GM21529 (cell line): ENCODE data around the gene MXD1.
"Not testable (repeated sequence)": the region's sequence is repeated elsewhere in the genome, so short reads cannot be mapped to it uniquely, and the experiment has no call there.

Source experiments
- ATAC-seq: cut with Tn5 transposase; IDR thresholded peaks from one replicate; pipeline ENCODE4 v1.9.1; 2021; ENCODE audit not compliant: unreplicated experiment

Gene MXD1

DNA sequence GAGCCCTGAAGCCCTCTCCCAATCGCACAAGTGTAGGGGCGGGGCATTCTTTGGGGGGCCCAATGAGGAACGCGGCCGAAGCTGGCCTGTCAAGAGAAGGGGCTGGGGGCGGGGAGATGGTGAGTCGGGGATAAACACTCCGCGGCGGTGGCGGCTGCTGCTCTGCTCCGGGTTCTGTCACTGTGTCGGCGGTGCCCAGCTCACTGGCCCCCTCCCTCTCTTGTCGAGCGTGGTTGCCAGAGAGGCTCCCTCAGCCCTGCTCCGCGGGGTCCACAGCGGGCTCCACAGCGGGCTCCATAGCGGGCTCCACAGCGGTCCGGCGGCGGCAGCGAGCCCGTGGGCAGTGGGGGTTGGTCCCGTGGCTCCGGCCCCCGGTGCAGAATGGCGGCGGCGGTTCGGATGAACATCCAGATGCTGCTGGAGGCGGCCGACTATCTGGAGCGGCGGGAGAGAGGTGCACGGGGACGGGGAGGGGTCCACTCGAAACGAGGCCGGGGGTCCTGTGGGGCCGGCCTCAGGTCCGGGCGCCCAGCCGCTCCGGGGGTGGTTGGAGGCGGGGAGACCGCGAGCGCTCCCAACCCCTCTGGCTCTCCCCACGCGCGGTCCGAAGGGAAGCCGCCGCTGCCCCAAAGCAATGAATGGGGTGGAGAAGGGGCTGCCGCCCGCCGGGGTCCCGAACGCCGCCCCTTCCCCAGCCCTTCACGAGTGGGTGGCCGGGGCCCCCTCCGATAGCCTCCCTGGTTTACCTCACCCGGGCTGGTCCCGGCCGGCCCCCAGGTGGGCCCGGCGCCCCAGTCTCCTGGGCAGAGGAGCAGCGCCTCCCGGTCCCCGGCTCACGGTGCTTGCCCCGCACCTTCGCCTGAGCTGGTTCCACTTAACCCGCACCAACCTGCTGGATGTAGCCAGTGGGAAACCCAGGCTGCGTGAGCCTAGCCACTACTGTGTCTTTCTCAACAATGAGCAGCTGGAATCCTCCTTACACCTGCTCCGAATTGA lies at the start of gene MXD1:
TSS of gene MXD1 (plus strand) at position 160 of the 996 bp plus-strand sequence. CDS start at position 382, 222 bp downstream.
- ATAC-seq = no peak

DNA sequence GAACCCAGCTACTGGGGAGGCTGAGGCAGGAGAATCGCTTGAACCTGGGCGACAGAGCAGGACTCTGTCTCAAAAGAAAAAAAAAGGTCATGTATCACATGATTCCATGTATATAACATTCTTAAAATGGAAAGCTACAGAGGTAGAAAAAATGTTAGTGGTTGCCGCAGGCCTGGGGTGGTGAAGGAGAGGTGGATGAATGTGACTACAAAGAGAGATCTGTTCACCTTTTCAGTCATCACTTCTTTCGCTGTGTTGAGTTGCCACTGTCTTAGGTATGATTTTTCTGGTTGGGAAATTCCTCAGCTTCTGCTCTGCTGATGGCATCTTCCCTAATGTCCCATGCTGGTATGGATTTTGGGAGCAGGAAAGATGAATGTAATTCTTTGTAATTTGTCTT lies 26.5 kb upstream of the MXD1 start:
- no peak for ATAC-seq

- no peak for ATAC-seq
Measured at GRCh38 chr2:69889302-69889701, 25.6 kb upstream of the MXD1 start.

DNA sequence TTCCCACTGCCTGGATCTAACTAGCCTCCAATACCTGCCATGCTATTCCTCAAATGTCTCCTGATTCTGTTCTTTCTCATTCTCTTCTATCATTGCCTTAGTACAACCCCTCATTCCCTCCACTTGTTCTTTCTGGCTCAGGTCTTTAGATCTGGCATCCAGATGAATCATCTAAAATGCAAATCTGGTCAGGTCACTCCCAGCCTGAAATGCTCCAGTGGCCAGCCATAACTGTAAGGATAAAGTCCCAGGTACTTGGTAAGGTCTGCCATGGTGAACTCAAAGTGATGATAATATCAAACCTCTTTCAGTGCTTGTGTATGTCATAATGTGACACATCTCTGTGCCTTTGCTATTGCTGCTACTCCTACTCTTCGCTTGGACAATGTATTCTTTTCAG lies 24.0 kb upstream of the MXD1 start:
- ATAC-seq = no peak

DNA sequence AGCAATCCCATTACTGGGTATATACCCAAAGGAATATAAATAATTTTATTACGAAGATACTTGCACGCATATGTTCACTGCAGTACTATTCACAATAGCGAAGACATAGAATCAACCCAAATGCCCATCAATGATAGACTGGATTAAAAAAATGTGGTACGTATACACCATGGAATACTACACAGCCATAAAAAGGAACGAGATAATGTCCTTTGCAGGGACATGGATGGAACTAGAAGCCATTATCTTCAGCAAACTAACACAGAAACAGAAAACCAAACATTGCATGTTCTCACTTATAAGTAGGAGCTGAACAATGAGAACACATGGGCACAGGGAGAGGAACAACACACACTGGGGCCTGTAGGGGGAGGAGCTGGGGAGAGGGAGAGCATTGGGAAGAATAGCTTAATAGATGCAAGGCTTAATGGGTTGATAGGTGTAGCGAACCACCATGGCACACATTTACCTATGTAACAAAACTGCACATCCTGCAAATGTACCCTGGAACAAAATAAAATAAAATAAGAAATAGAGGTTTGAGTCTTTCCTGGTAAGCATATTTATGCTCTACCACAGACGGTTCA lies 22.0 kb upstream of the MXD1 start:
- ATAC-seq = not testable (repeated sequence)

DNA sequence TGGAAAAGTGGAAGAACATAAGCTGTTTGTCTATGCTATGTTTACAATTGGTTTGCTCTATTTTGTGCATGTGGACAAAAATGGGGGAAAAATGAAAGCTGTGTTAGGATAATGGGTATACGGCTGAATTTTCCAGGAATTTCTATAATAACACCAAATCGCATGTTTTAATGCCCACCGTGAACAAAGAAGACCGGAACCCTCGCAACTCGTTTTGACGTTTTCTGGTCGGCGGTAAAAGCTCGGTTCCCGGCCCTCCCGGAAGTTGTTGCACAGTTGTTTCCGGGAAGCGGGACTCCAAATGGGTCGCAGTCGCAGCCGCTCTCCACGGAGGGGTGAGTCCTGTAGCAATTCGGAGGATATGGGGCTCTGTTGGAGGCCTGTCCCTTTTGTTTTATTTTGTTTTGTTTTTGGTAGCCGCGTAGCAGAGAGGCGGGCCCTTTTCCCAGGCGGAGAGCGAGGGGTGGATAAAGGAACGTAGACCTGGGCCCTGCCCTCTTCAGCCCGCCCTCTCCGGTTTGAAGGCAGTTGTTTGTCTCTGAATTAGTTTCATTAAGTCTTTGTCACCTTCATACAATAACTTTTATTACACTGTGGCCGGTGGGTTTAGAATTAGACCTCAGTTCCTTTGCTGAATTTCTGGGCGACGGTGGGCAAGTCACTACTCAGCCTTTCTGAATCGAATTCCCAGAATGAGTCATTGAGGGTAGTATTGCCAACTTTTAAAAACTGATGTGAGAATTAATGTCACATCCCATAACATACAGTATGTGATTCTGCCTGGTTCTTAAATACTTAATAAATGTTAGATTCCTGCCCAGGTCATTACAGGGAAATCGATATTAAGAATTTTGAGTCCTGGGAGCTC lies 21.0 kb upstream of the MXD1 start, which contains the start of gene SNRNP27:
TSS of gene SNRNP27 (plus strand) at position 273 of the 868 bp plus-strand sequence. CDS start at position 302, 29 bp downstream.
- peak; percentile 76 for ATAC-seq

- ATAC-seq = not testable (repeated sequence)
Measured at GRCh38 chr2:69894737-69895136, 20.2 kb upstream of the MXD1 start.

- ATAC-seq = peak; percentile 45
Measured at GRCh38 chr2:69902213-69902922, 12.5 kb upstream of the MXD1 start.

DNA sequence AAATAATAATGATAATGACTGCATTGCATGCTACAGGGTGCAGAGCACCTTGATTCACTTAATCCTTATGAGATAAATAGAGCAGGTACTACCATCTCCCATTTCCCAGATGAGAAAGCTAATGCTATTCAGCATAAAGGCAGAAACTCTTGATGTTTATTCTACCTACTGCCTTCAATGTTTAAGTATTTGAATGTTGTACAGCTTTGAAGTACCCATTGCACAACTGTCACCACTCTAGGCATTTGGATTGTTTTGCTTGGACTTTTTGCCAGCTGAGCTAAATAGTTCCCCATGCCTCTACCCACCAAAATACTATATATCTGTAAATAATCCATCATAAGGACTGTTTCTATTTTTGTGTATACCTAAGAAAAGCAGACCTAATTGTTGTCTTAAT lies 7.7 kb upstream of the MXD1 start:
- no peak for ATAC-seq

- no peak for ATAC-seq
Measured at GRCh38 chr2:69911985-69912563, 2.8 kb upstream of the MXD1 start.

GRCh38 chr2:69914164-69914949 lies 552 bp upstream of the MXD1 start:
- peak; percentile 89 for ATAC-seq

DNA sequence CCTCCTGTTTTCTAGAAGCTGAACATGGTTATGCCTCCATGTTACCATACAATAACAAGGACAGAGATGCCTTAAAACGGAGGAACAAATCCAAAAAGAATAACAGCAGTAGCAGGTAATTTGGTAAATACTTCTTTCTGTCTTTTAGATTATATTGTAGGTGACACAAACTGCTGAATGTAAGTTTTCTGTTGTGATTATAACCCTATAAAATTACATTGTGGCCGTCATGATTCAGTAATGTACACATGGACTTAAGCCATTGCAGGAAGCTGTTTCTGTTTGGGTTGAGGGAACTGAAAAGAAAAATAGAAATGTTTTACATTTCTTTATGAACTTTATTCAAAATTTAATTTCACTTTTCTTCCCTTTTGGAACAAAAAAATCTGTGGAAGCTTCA lies 1.2 kb downstream of the MXD1 start:
- no peak for ATAC-seq

DNA sequence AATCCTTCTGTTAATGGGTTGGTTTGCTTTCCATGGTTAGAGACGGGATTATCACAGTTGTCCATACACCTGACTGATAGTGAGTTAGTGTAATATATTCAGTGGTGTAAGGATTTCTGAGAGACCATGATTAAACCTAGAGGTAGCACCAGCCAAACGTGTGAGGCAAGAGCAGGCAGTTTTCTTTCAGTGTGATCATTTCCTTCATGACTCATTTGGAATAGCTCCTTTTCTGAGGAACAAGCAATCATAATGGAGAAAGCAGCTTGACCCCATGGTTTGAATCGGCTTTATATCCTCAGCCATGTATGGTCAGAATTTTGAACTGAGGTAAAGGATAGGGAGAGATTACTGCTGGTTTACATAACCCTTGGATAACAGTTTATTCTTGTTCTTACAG lies 2.9 kb downstream of the MXD1 start:
- ATAC-seq = no peak

DNA sequence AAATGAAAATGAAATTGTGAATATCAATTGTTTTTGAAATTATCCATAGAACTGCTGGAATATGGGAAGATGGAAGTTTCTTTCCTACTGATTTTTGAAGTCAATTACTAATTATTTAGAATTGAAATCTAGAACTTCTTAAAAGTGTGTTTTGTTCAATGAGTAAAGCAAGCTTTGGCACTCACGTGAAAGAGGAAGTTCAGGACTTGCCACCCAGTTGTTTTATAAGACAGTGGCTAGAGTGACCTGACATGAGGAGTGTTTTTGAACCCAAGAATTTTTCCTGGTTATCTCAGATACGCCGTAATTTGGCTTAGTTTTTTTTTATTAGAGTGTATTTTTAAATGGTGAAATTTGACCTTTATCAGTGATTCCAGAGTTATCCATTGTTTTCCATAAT lies 3.5 kb downstream of the MXD1 start:
- ATAC-seq = no peak

- ATAC-seq = no peak
Measured at GRCh38 chr2:69923116-69923515, 8.2 kb downstream of the MXD1 start.

DNA sequence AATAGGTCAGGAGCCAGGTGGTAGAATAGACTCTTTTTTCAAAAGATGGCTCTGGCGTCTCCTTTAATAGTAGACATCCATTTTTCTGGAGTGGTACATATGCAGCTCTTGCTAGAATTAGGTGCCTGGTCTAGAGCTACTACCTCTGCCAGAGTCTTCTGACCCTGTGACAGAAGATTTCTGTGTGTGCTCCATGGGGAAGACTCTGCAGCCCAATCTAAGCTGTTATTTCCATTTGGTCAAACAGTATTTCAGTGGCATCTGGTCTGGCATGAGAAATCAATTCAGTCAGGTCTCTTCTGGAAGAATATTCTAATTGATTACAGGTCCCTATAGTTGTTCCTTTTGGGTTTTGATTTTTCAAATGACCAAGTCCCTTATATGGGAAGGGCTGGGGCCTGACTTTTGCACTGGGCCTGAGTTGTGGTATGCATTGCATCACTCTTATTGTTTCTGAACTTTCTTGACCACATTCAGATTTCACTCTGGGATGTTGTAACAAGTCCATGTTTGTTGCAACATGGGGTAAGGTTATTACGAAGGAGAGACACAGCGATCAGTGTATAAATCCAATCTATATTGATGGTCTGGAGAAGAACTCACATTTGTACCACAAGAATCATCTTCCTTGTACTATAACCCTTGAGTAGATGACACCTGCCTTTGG lies 12.1 kb downstream of the MXD1 start:
- no peak for ATAC-seq

- ATAC-seq = no peak
Measured at GRCh38 chr2:69931832-69932595, 17.1 kb downstream of the MXD1 start.

DNA sequence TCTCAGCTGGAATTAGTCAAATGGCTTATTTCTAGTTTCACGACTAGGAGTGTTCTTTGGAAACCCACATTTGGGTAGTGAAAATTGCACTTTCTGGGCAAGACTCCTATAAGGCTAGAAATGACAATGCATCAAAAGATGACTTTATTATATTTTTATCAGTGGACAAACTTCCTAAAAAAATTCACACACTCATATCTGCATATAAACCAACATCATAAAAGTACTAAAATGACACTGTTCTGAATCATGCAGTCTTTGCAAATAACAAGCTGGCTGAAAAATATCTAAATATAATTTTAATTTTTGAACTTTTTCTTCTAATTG lies 17.6 kb downstream of the MXD1 start:
- no peak for ATAC-seq
